Caco-2 (cell line): ENCODE data around the gene CRADD. TPM values are rescaled to one million over a fixed set of nuclear protein-coding genes. Genes with fewer than 3 reads are reported as not detected.

ENCODE experiments used
- BruUV-seq: library from RNA; stranded (reverse); fragments of 400-500 nt; replicated peaks from 2 replicates; lab custom pipeline; 2021; lab: Mats Ljungman, UMichigan
- CTCF ChIA-PET: fragments of 300-600 bp; sonication (Branson Sonifier 250); formaldehyde crosslinking; loops from one replicate; lab custom pipeline; 2022; ENCODE audit warnings: antibody characterized with exemption; lab: Charles Lee
- POLR2A ChIA-PET: fragments of 300-600 bp; sonication (Branson Sonifier 250); formaldehyde crosslinking; loops from one replicate; lab custom pipeline; 2022; ENCODE audit warnings: antibody characterized with exemption; lab: Charles Lee
- DNase-seq, 2 experiments: peaks; one replicate each; pipeline versions ENCODE4 v3.0.0 to v3.0.0-alpha.2; 2020 to 2022
- H3K27me3 ChIP-seq: replicated peaks from 2 replicates; pipeline ENCODE4 v1.6.0; 2011; ENCODE audit warnings: low read length; ENCODE audit not compliant: control insufficient read depth, insufficient read depth
- H3K36me3 ChIP-seq: 2 replicates; pipeline ENCODE4 v1.5.1; 2011; ENCODE audit warnings: low read length; ENCODE audit not compliant: control insufficient read depth, insufficient read depth
- H3K4me1 ChIP-seq: fragments of 250-450 bp; sonication (Bioruptor Pico); 2 replicates; pipeline ENCODE4 v1.5.1; 2020; ENCODE audit warnings: mild to moderate bottlenecking
- H3K4me3 ChIP-seq: 2 replicates; pipeline ENCODE4 v1.5.1; 2011; ENCODE audit warnings: low read depth, mild to moderate bottlenecking, control low read depth, low read length
- H3K9me3 ChIP-seq: fragments of 250-450 bp; sonication (Bioruptor Pico); 2 replicates; pipeline ENCODE4 v1.5.1; 2020; ENCODE audit warnings: mild to moderate bottlenecking, moderate library complexity
- H3K27ac Mint-ChIP-seq: one replicate; pipeline ENCODE4 v1.8.0; 2022; ENCODE audit warnings: mixed read lengths; ENCODE audit not compliant: unreplicated experiment
- H3K27me3 Mint-ChIP-seq: one replicate; pipeline ENCODE4 v1.8.0; 2022; ENCODE audit warnings: mixed read lengths; ENCODE audit not compliant: insufficient read depth, unreplicated experiment
- H3K36me3 Mint-ChIP-seq: one replicate; pipeline ENCODE4 v1.8.0; 2022; ENCODE audit warnings: mild to moderate bottlenecking, mixed read lengths; ENCODE audit not compliant: insufficient read depth, unreplicated experiment
- H3K4me1 Mint-ChIP-seq: one replicate; pipeline ENCODE4 v1.8.0; 2022; ENCODE audit warnings: low read depth, mixed read lengths; ENCODE audit not compliant: unreplicated experiment
- H3K4me3 Mint-ChIP-seq: one replicate; pipeline ENCODE4 v1.8.0; 2022; ENCODE audit warnings: mild to moderate bottlenecking, moderate library complexity, mixed read lengths; ENCODE audit not compliant: unreplicated experiment
- H3K9me3 Mint-ChIP-seq: one replicate; pipeline ENCODE4 v1.8.0; 2022; ENCODE audit warnings: mixed read lengths; ENCODE audit not compliant: unreplicated experiment
- intact Hi-C: fragments of 100-400 bp; cut with micrococcal nuclease; formaldehyde crosslinking; loops from one replicate; pipeline ENCODE4 v1.10.0; 2022; ENCODE audit not compliant: unreplicated experiment
- total RNA-seq: library from RNA; stranded (reverse); gene quantifications from 2 replicates; pipeline ENCODE4 v1.2.3, GENCODE V29; 2022
- TF ChIP-seq, protein P1 (sequence below), 2 experiments: fragments of 200-600 bp in 1 of 2; IDR thresholded peaks; 1 replicate in 1 of 2; 2 replicates in 1 of 2; pipeline versions ENCODE4 v1.5.1 to v1.8.0; 2011 to 2022; ENCODE audit warnings: antibody characterized with exemption in 1 of 2, control low read depth in 1 of 2, inconsistent platforms in 1 of 2, low read depth in 1 of 2, low read length in 1 of 2, mild to moderate bottlenecking in 1 of 2, moderate library complexity in 1 of 2; ENCODE audit not compliant: insufficient read depth in 1 of 2, severe bottlenecking in 1 of 2, unreplicated experiment in 1 of 2

The CRADD gene
- total RNA-seq, 1 experiment from 2014 or later, result 29.2 TPM

DNA sequence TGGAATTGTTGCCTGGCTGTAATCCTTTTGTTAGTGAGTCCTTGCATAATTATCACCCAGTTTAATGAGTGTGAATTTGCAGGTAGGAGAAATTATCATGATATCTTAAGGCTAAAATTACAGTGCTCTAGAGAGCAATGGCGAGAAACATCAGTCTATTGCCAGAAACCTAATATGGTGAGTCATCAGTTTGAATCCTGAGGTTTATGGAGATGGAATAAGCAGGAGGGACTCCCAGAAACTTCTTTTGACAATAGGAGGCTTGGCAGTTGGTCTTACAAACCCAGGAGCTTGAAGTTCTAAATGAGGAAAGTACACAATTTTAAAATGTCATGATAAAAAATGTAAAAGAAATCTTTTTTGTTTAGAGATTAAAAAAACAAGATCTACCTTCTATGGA is 31.5 kb upstream of the CRADD start:
- intact Hi-C loops, result no loop called here
- H3K4me3 ChIP-seq, result no peak overlapping the region
- H3K36me3 ChIP-seq, result no peaks in the 10 kb centered on the region
- DNase-seq, result no peak
- Mint-ChIP-seq H3K4me1 (no peaks in the 10 kb centered on the region), H3K27ac (no peak overlapping the region), H3K36me3 (no peaks in the 10 kb centered on the region), H3K4me3 (no peak overlapping the region), H3K27me3 (no peaks in the 10 kb centered on the region), H3K9me3 (no peaks in the 10 kb centered on the region)
- H3K9me3 ChIP-seq, result no peaks in the 10 kb centered on the region
- no peaks in the 10 kb centered on the region for H3K4me1 ChIP-seq
- TF ChIP-seq, protein P1, sequence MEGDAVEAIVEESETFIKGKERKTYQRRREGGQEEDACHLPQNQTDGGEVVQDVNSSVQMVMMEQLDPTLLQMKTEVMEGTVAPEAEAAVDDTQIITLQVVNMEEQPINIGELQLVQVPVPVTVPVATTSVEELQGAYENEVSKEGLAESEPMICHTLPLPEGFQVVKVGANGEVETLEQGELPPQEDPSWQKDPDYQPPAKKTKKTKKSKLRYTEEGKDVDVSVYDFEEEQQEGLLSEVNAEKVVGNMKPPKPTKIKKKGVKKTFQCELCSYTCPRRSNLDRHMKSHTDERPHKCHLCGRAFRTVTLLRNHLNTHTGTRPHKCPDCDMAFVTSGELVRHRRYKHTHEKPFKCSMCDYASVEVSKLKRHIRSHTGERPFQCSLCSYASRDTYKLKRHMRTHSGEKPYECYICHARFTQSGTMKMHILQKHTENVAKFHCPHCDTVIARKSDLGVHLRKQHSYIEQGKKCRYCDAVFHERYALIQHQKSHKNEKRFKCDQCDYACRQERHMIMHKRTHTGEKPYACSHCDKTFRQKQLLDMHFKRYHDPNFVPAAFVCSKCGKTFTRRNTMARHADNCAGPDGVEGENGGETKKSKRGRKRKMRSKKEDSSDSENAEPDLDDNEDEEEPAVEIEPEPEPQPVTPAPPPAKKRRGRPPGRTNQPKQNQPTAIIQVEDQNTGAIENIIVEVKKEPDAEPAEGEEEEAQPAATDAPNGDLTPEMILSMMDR (IDR thresholded peaks at IDR 0.05; ENCODE audit: insufficient read depth in 1 of 2, low read depth in 1 of 2, low read length in 1 of 2, severe bottlenecking in 1 of 2, unreplicated experiment in 1 of 2), result no peak
- no TSS peak for BruUV-seq
- H3K27me3 ChIP-seq, result no peaks in the 10 kb centered on the region
- CTCF ChIA-PET, result no interaction called here
- POLR2A ChIA-PET, result no interaction called here

DNA sequence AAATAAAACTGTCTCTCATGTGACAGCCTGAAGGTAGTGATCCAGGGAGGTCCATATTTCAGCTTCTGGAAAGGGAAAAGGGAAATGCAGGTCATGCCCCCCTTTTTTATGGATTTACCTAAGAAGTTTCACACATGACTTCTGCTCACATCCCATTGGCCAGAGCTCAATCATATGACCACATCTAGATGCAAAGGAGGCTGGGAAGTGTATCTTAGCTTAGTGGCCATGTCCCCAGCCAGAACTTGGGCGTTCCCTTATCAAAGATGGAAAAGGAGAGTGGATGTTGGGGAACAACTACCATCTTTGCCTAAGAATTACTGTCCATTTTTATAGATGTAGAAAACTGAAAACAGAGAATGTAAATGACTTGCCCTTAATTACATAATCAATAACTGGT is 26.5 kb upstream of the CRADD start:
- no TSS peak for BruUV-seq
- Mint-ChIP-seq H3K27ac (no peak overlapping the region), H3K27me3 (no peaks in the 10 kb centered on the region), H3K9me3 (no peaks in the 10 kb centered on the region), H3K4me3 (no peak overlapping the region), H3K36me3 (no peaks in the 10 kb centered on the region), H3K4me1 (no peaks in the 10 kb centered on the region)
- Histone ChIP-seq H3K4me1 (no peaks in the 10 kb centered on the region), H3K36me3 (no peaks in the 10 kb centered on the region), H3K4me3 (no peak overlapping the region), H3K9me3 (no peaks in the 10 kb centered on the region), H3K27me3 (no peaks in the 10 kb centered on the region; the same call in 1 of the 2 replicates)
- intact Hi-C loops, result no loop called here
- no peak for DNase-seq
- ChIA-PET CTCF (no interaction called here), POLR2A (no interaction called here)
- TF ChIP-seq, protein P1 (IDR thresholded peaks at IDR 0.05; ENCODE audit: insufficient read depth in 1 of 2, low read depth in 1 of 2, low read length in 1 of 2, severe bottlenecking in 1 of 2, unreplicated experiment in 1 of 2), result no peak

DNA sequence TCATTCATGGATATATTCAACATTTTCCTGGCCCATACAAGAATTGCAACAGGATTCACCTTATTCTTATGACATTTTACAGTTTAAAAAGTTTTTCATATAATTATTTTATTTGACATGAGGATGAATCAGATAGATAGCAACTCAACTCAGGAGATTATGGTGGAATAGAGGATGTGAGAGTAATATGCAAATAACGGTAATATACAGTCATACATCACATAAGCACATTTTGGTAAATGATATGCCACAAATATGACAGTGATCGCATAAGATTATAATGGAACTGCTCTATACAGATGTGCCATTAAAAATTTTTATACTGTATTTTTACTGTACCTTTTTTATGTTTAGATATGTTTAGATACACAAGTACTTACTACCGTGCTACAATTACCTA is 24.1 kb upstream of the CRADD start:
- no TSS peak for BruUV-seq
- no peak overlapping the region for H3K4me3 ChIP-seq
- intact Hi-C loops, result no loop called here
- Mint-ChIP-seq H3K27me3 (no peaks in the 10 kb centered on the region), H3K36me3 (no peaks in the 10 kb centered on the region), H3K4me3 (no peak overlapping the region), H3K27ac (no peak overlapping the region), H3K9me3 (peaks cover 6% of the 10 kb centered on the region), H3K4me1 (no peaks in the 10 kb centered on the region)
- POLR2A ChIA-PET, result no interaction called here
- H3K36me3 ChIP-seq, result no peaks in the 10 kb centered on the region
- no peaks in the 10 kb centered on the region for H3K4me1 ChIP-seq
- CTCF ChIA-PET, result no interaction called here
- TF ChIP-seq, protein P1 (IDR thresholded peaks at IDR 0.05; ENCODE audit: insufficient read depth in 1 of 2, low read depth in 1 of 2, low read length in 1 of 2, severe bottlenecking in 1 of 2, unreplicated experiment in 1 of 2), result no peak
- DNase-seq, result no peak
- no peaks in the 10 kb centered on the region for H3K9me3 ChIP-seq
- H3K27me3 ChIP-seq, result no peaks in the 10 kb centered on the region; the same call in 1 of the 2 replicates
